GM23338 (cell line): ENCODE results near the gene IDNK. TPM values are rescaled to one million over a fixed set of nuclear protein-coding genes. Genes with fewer than 3 reads are reported as not detected.

Experiments
- ATAC-seq: fragments of 200-7000 bp; cut with Tn5 transposase; 3 replicates; pipeline ENCODE4 v1.9.1; 2020
- DNase-seq: peaks from one replicate; pipeline ENCODE4 v3.0.0-alpha.2; 2015; ENCODE audit warnings: low spot score
- H2AFZ ChIP-seq: fragments of 200-600 bp; sonication (generic); 2 replicates; pipeline ENCODE4 v1.8.0; 2016; ENCODE audit warnings: antibody characterized with exemption, mild to moderate bottlenecking, moderate library complexity
- H3F3A ChIP-seq: fragments of 200-600 bp; sonication (generic); replicated peaks from 2 replicates; pipeline ENCODE4 v1.8.0; 2017; ENCODE audit warnings: antibody characterized with exemption, mixed run types, low read depth
- H3K27ac ChIP-seq: fragments of 200-600 bp; sonication (generic); 2 replicates; pipeline ENCODE4 v1.6.1; 2016; ENCODE audit warnings: low read depth
- H3K27me3 ChIP-seq: fragments of 200-600 bp; sonication (generic); 2 replicates; pipeline ENCODE4 v1.8.0; 2016; ENCODE audit warnings: mild to moderate bottlenecking, mixed run types, moderate library complexity; ENCODE audit not compliant: insufficient read depth
- H3K36me3 ChIP-seq: fragments of 200-600 bp; sonication (generic); 2 replicates; pipeline ENCODE4 v1.8.0; 2016; ENCODE audit warnings: mild to moderate bottlenecking; ENCODE audit not compliant: insufficient read depth
- H3K4me1 ChIP-seq: fragments of 200-600 bp; sonication (generic); 2 replicates; pipeline ENCODE4 v1.8.0; 2016; ENCODE audit warnings: mild to moderate bottlenecking, moderate library complexity; ENCODE audit not compliant: insufficient read depth
- H3K4me2 ChIP-seq: fragments of 200-600 bp; sonication (generic); 2 replicates; pipeline ENCODE4 v1.7.1; 2017; ENCODE audit warnings: mixed run types
- H3K4me3 ChIP-seq: fragments of 200-600 bp; sonication (generic); 2 replicates; pipeline ENCODE4 v1.6.1; 2016; ENCODE audit warnings: mixed run types
- H3K79me2 ChIP-seq: fragments of 200-600 bp; sonication (generic); replicated peaks from 2 replicates; pipeline ENCODE4 v1.8.0; 2017; ENCODE audit warnings: mild to moderate bottlenecking; ENCODE audit not compliant: insufficient read depth
- H3K9me2 ChIP-seq: fragments of 200-600 bp; sonication (generic); 2 replicates; pipeline ENCODE4 v1.8.0; 2017; ENCODE audit not compliant: insufficient read depth
- H4K20me1 ChIP-seq: fragments of 200-600 bp; sonication (generic); replicated peaks from 2 replicates; pipeline ENCODE4 v1.8.0; 2017; ENCODE audit warnings: mild to moderate bottlenecking; ENCODE audit not compliant: insufficient read depth
- H3K27ac Mint-ChIP-seq: 2 replicates; pipeline ENCODE4 v1.8.0; 2020; ENCODE audit warnings: inconsistent platforms, mild to moderate bottlenecking, moderate library complexity, mixed read lengths
- H3K27me3 Mint-ChIP-seq: 3 replicates; pipeline ENCODE4 v1.8.0; 2022; ENCODE audit warnings: low read depth, mild to moderate bottlenecking, moderate library complexity, mixed read lengths, inconsistent platforms; ENCODE audit not compliant: insufficient read depth, poor library complexity
- H3K36me3 Mint-ChIP-seq: 3 replicates; pipeline ENCODE4 v1.8.0; 2021; ENCODE audit warnings: low read depth, mild to moderate bottlenecking, inconsistent platforms, moderate library complexity, mixed read lengths
- H3K4me1 Mint-ChIP-seq: 3 replicates; pipeline ENCODE4 v1.8.0; 2020; ENCODE audit warnings: mild to moderate bottlenecking, inconsistent platforms, mixed read lengths
- H3K4me3 Mint-ChIP-seq: 3 replicates; pipeline ENCODE4 v1.8.0; 2021; ENCODE audit warnings: moderate library complexity, mild to moderate bottlenecking, inconsistent platforms, mixed read lengths
- H3K9me3 Mint-ChIP-seq: 3 replicates; pipeline ENCODE4 v1.8.0; 2020; ENCODE audit warnings: moderate library complexity, mild to moderate bottlenecking, inconsistent platforms, mixed read lengths
- CREB1 ChIP-seq: fragments of 250-450 bp; sonication (Bioruptor Pico); IDR thresholded peaks from 2 replicates; pipeline ENCODE4 v1.5.0; 2020; ENCODE audit warnings: low read depth, mild to moderate bottlenecking, moderate library complexity
- CTCF ChIP-seq, 2 experiments: fragments of 200-600 bp in 1 of 2; sonication (generic) in 1 of 2; conservative IDR thresholded peaks; 2 replicates each; pipeline versions ENCODE4 v1.5.1 to v1.6.1; 2016 to 2017; ENCODE audit warnings: antibody characterized with exemption in 2 of 2, low read depth in 2 of 2, mild to moderate bottlenecking in 2 of 2, moderate library complexity in 1 of 2
- ETS1 ChIP-seq: IDR thresholded peaks from 2 replicates; pipeline ENCODE4 v1.6.1; 2016; ENCODE audit warnings: antibody characterized with exemption
- EZH2 ChIP-seq: fragments of 200-600 bp; sonication (generic); IDR thresholded peaks from one replicate; pipeline ENCODE4 v1.8.0; 2017; ENCODE audit warnings: antibody characterized with exemption, mild to moderate bottlenecking, low read depth; ENCODE audit not compliant: unreplicated experiment
- EZH2phosphoT487 ChIP-seq: fragments of 200-600 bp; sonication (generic); IDR thresholded peaks from one replicate; pipeline ENCODE4 v1.8.1; 2018; ENCODE audit warnings: antibody characterized with exemption; ENCODE audit not compliant: unreplicated experiment
- JUNB ChIP-seq: IDR thresholded peaks from one replicate; pipeline ENCODE4 v1.6.1; 2016; ENCODE audit warnings: antibody characterized with exemption; ENCODE audit not compliant: unreplicated experiment
- NANOG ChIP-seq: IDR thresholded peaks from 2 replicates; pipeline ENCODE4 v1.6.1; 2016; ENCODE audit warnings: antibody characterized with exemption, borderline replicate concordance
- POLR2AphosphoS5 ChIP-seq: IDR thresholded peaks from 2 replicates; pipeline ENCODE4 v1.6.1; 2016; ENCODE audit warnings: antibody characterized with exemption, low read depth
- REST ChIP-seq: IDR thresholded peaks from one replicate; pipeline ENCODE4 v1.6.1; 2018; ENCODE audit warnings: antibody characterized with exemption; ENCODE audit not compliant: unreplicated experiment
- STAT1 ChIP-seq: IDR thresholded peaks from one replicate; pipeline ENCODE4 v1.6.1; 2016; ENCODE audit warnings: antibody characterized with exemption; ENCODE audit not compliant: unreplicated experiment
- ZNF114 ChIP-seq: fragments of 250-450 bp; sonication (Bioruptor Pico); IDR thresholded peaks from 2 replicates; pipeline ENCODE4 v1.5.0; 2020; ENCODE audit warnings: mild to moderate bottlenecking, moderate library complexity
- ZNF331 ChIP-seq: fragments of 250-450 bp; sonication (Bioruptor Pico); IDR thresholded peaks from 2 replicates; pipeline ENCODE4 v1.5.0; 2020; ENCODE audit warnings: low read depth, mild to moderate bottlenecking, moderate library complexity
- ZNF462 ChIP-seq: fragments of 250-450 bp; sonication (Bioruptor Pico); IDR thresholded peaks from 2 replicates; pipeline ENCODE4 v1.5.0; 2020; ENCODE audit warnings: mild to moderate bottlenecking, moderate library complexity
- polyA plus RNA-seq: library from polyadenylated mRNA; unstranded; fragments of >200 nt; fragmentation: Nextera tagmentation; extraction: Ambion mirVana; gene quantifications from 2 replicates; pipeline ENCODE4 v1.2.1, GENCODE V29; 2016
- total RNA-seq: library from RNA; depleted of rRNA; stranded (reverse); fragments of >200 nt; shearing (Covaris generic); gene quantifications from 2 replicates; pipeline ENCODE4 v1.2.3, GENCODE V29; 2014

IDNK gene
- total and polyA plus RNA-seq, 2 experiments from 2014 or later, result 0.21 to 0.94 TPM

GRCh38 chr9:83655433-83655832 lies 32.5 kb downstream of the IDNK start:
- peaks cover 9% of the 10 kb centered on the region; the same call in 1 of the 2 replicates for H3K36me3 ChIP-seq
- H3K27me3 Mint-ChIP-seq, result no peaks in the 10 kb centered on the region

More at GRCh38 chr9:83655433-83655832, 32.5 kb downstream of the IDNK start:
- Histone ChIP-seq H3K9me2 (no peaks in the 10 kb centered on the region), H3K4me2 (no peak overlapping the region), H4K20me1 (no peaks in the 10 kb centered on the region; the same call in 1 of the 2 replicates), H3K27me3 (no peaks in the 10 kb centered on the region), H3K79me2 (no peaks in the 10 kb centered on the region; the same call in 1 of the 2 replicates), H3K4me3 (no peak overlapping the region), H3K27ac (no peak overlapping the region), H3K4me1 (peaks cover 4% of the 10 kb centered on the region; the same call in 1 of the 2 replicates), H3F3A (0 out of 2 replicates have a peak, but pooled peaks cover under 1% of the 10 kb centered on the region), H2AFZ (no peak overlapping the region)
- peaks cover 9% of the 10 kb centered on the region; the same call in 1 of the 3 replicates for H3K9me3 Mint-ChIP-seq
- ATAC-seq (no peak), DNase-seq (no peak)
- H3K4me3 Mint-ChIP-seq, result no peak overlapping the region
- no peak for TF ChIP-seq EZH2
- no peak for TF ChIP-seq CTCF (conservative IDR thresholded peaks at IDR 0.05; ENCODE audit: low read depth in 2 of 2)
- TF ChIP-seq NANOG, result no peak
- no peak for TF ChIP-seq POLR2AphosphoS5
- no peak for TF ChIP-seq ETS1
- no peak for TF ChIP-seq REST
- TF ChIP-seq CREB1 (CRISPR knock-in tag), result no peak
- TF ChIP-seq JUNB, result no peak
- no peak for TF ChIP-seq EZH2phosphoT487
- TF ChIP-seq STAT1, result no peak
- TF ChIP-seq ZNF331 (CRISPR knock-in tag), result no peak
- TF ChIP-seq ZNF114, result no peak
- TF ChIP-seq ZNF462 (CRISPR knock-in tag), result no peak
- no peak overlapping the region for H3K27ac Mint-ChIP-seq
- peaks cover 56% of the 10 kb centered on the region for H3K36me3 Mint-ChIP-seq
- peaks cover 7% of the 10 kb centered on the region; the same call in 2 of the 3 replicates for H3K4me1 Mint-ChIP-seq
